HPDE6-E6E7 (cell line): ENCODE results near the gene MED7.

Source experiments
- DNase-seq: peaks from one replicate; pipeline ENCODE4 v3.0.0; 2011; ENCODE audit warnings: missing footprints; ENCODE audit errors: extremely low spot score

The MED7 gene

DNA sequence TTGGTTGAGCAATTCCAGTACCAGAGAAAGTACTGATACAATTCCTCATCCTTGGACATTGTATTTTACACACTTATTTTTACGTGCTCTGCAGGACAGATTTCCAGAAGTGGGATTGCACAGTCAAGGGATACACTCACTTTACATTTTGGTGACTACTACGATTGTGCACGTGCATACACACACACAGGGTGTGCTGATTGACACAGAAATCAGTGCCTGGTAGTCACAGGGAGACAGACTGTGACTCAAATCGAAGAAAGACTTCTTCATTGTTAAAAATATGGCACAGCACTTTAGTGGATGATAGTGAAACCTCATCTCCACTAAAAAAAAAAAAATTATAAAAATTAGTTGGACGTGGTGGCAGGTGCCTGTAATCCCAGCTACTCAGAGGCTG is 21.9 kb upstream of the MED7 start:
- no peak for DNase-seq

DNA sequence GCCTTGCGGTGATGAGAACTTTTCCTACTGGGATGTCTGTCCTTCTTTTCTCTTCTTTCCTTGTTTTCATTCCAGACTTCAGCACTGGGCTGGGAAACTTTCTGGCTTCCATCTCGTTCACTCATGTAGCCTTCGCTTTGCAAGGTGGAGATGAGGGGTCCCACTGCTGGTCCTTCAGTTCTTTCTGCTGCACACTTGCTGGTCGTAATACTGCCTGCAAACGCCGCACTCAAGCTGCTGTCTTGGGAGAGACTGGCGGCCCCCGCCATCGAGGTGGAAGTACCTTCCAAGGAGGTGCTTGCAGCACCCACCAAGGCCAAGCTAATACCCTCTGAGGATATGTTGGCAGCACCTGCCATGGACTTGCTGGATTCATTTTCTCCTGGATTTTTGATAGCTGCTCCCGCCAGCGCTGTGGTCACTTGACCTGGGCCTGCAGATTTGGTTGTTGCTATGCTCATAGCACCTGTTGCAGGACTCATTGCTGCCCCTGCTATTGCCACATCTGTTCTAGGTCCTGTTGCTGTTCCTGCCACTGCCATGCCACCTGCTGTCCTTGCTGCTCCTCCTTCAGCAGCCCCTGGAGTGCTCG is 20.4 kb upstream of the MED7 start:
- no peak for DNase-seq

DNA sequence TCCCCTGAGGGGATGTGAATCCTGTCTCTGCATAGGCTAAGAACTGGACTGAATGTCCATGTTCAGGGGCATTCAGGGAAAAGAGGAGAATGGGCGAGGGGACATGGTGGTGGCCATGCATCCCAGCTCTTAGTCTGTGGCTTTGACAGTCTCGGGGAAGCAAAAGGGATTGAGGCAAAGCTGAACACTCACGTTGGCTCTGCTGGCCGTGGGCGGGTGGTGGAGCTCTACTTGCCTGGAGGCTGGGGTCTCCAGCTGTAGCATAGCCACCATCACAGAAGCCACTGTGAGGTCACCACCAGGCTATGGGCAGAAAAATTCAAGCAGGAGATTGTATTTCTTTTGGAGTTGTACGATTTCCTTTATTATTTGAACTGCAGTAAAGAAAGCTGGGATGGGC is 19.3 kb upstream of the MED7 start:
- DNase-seq, result no peak

DNA sequence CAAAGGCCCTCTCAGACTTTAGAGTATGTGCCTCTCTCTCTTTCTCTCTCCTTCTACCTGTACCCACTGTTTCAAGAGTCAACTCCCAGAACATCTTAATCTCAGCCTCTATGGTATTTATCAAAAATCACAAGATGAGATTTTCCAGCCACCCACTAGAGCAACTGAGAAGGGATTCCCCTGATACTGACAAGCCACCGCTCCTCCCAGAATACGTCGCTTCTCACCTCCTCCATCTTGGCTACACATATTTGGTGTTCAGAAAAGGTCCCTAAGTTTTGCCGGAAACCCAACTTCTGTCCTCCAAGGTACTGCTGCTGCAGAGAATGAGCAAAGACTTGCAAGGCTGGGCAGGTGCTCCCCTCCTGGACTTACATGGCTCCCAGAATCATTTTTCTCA is 17.3 kb upstream of the MED7 start:
- no peak for DNase-seq

DNA sequence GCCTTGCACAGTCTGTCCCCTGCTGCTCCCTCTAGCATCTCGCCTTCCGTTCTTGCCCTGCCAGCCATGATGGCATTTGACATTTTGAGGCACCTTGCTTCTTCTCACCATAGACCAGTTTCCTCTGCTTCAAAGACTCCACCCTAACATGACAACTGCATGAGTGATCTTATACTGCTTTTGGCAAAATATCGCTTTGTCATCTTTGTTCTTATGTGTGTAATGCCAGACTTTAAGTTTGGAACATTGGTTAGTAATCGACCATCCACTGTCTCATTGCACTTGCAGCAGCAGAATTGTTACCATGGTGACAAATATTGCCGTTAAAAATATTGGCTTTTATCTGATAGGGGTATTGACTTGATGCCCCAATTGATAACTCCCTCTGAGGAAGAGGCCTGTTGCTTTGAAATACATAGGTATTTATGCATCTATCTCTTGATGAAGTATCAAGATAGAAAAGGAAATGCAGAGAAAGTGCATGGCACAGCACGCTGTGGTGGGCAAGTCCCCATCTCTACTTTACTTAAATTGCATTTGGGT is 16.6 kb upstream of the MED7 start:
- no peak for DNase-seq

DNA sequence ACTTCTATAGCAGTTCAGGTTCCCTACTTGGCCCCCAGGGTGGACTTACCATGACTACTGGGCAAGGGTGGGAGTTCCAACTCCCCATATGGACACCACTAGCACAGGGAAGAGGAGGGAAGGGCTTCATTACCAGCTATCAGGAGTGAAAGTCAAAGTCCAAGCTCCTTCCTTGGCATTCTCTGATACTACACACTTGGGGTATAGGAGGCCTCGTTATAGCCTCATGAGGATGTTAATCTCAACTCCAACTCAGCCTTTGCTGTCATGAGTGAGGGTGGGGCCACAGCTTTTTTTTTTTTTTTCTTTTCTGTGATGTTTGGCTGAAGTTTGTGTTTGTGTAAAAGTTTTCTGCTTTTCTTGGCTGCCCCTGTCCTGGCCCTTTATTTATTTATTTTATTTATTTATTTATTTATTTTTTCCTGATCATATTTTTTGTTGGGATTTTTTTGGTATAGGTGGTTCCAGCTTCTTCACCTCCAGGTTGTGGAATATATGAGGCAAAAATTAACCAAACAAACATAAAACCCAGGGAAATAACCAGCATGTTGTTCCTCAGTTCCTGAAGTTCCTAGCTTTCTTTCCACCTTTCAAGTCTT is 14.7 kb upstream of the MED7 start:
- DNase-seq, result no peak

DNA sequence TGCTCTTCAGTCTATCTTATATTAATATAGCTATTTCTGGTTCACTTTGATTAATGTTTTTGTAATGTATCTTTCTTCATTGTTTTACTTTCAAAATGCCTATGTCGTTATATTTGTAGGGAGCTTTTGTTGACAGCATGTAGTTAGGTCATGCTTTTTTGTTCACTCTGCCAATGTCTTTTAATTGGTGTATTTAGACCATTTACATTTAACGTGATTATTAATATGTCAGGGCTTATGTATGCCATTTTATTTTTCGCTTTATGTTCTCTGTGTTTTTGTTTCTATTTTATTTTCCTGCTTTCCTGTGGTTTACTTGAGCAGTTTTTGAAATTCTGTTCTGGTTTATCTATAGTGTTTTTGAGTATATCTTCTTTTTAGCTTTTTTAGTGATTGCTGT is 12.6 kb upstream of the MED7 start:
- DNase-seq, result no peak

DNA sequence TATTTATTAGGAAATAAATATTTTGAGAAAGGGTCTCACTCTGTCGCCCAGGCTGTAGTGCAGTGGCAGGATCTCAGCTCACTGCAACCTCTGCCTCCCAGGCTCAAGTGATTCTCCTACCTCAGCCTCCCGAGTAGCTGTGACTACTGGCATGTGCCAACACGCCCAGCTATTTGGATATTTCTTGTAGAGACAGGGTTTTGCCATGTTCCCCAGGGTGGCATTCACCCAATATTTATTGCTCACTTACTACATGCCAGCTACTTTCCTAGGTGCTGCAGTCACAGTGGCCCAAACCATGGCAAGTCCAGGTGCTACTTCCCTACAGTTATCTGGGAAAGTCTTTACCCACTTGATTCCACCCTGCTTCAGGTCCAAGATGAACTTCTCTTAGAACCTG is 8.3 kb upstream of the MED7 start:
- no peak for DNase-seq

DNA sequence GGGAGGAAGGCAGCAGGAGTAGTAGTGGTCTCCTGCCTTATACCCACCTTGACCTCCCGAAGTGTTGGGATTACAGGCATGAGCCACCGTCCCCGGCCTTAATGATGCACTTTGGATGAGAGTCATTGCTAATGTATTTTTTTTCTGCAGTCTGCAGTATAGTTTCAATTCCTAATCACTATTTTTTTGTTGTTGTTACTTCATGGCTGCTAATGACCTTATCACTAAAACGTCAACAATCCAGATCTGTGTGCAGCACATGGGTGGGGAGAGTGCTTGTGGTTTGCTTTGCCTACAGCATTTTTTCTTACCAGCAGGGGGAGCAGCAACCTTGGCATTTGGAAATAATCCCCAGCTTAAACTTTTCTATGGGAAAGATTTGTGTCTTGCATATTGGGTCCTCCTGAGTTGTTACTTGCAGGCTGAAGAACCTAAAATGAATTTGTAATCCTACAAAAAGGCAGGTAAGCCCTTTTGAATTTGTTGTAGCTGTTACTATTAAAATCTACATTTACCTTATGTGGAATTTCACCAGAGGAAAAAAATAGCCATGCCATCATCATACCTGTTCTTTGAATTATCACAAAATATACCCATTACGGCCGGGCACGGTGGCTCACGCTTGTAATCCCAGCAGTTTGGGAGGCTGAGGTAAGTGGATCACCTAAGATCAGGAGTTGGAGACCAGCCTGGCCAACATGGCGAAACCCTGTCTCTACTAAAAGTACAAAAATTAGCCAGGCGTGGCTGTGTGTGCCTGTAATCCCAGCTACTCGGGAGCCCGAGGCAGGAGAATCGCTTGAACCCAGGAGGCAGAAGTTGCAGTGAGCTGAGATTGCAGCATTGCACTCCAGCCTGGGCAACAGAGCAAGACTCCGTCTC is 6.3 kb upstream of the MED7 start:
- peak; percentile 60 for DNase-seq

DNA sequence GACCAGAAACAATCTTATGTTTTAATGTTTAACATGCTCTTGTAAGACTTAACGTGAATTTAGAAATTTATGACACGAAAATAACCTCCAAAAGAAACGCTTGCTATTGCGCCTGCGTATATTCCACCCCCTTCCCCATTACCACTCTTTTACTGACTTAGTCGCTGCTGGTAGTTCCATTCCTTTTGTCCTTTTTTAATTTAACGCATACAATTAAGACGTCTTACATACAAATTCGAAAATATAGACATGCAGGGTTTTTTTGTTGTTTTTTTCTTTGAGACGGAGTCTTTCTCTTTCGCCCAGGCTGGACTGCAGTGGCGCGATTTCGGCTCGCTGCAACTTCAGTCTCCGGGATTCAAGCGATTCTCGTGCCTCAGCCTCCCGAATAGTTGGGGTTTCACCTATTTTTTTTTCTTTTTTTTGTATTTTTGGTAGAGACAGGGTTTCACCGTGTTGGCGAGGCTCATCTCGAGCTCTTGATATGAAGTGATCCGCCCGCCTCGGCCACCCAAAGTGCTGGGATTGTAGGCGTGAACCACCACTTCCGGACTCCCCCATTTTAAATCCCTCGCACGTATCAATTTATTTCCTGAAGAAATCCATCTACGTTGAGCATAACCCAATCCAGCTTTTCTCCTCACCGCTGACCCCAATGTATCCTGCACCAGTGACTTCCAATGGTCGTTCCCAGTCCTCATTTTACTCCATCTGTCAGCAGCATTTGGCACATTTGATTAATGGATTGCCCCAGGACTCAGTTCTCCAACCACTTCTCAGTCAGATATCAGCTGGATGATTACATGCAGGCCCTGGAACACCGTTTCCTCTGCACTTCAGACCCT is 684 bp upstream of the MED7 start:
- peak; percentile 61 for DNase-seq

DNA sequence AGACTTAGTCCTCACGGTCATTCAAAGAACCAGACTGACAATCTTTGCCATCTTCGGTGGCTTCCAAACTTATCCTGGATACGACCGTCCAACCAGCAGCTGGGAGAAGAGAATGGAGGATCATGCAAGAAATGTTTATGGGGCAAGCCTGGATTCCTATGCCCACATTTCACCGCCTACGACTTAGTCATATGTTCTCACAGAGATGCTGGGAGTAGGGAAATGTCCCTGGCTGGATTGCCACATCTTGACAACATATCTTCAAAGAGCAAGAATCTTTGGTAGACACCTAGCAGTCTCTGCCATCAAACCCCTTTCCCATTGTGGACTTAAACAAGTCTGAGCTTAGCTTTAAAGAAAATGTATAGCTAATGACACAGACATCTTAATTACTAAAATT is 5.0 kb downstream of the MED7 start:
- no peak for DNase-seq

DNA sequence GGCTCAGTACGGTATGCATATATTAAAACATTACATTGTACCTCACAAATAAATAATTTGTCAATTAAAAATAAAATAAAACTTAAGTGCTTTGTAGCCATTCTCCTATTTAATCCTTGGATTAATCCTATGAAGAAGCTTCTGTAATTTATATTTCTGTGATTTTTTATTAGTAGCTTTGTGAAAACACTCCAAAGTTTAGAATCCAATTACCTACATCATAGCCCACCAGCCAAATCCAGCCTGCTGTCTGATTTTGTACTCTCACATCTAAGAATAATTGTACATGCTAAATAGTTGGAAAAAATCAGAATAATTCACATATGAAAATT is 10.4 kb downstream of the MED7 start:
- DNase-seq, result no peak

DNA sequence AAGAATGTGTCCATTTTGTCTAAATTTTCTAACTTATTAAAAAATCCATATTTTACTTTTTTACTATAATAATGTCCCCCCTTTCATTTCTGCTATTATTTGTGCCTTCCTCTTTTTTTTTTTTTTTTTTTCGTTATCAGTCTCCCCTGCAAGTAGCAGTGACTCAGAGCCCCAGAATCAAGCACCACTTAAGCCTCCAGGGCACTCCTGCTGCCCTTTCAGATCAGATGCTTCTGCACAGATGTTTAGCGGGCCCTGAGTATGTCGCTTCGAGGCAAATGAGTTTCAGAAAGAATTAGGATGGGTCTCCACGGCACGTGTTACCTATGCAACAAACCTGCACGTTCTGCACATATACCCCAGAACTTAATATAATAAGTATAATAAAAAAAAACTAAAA is 11.7 kb downstream of the MED7 start:
- no peak for DNase-seq

DNA sequence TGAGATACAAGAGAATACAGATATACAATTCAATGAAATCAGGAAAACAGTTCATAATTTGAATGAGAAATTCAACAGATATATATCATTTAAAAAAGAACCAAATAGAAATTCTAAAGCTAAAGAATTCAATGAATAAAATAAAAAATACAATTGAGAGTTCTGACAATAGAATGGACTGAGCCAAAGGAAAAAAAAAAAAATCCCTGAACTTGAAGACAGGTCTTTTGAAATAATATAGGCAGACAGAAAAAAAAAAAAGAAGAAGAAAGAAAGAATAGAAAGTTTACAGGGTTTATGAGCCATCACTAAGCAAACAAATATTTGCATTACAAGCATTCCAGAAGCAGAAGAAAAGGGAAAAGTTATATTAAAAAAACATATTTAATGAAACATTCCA is 21.0 kb downstream of the MED7 start:
- no peak for DNase-seq

DNA sequence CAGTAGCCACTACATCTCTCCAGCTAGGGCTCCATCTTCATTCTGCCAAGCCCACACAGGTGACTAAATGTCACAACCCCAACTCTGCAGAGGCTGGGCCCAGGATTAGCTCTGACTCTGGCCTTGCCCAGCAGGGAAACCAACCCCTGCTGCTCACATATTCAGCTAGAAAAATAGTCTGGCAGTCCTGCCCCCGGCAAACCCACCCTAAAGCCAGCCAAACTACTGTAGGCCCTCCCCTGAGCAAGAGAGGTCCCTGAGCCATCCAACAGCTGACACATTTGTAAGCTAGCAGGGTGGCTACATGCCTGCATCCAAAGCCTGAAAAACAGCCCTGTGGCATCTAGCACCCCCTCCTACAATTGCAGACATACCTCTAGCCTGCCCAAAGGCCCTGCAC is 22.6 kb downstream of the MED7 start:
- no peak for DNase-seq

DNA sequence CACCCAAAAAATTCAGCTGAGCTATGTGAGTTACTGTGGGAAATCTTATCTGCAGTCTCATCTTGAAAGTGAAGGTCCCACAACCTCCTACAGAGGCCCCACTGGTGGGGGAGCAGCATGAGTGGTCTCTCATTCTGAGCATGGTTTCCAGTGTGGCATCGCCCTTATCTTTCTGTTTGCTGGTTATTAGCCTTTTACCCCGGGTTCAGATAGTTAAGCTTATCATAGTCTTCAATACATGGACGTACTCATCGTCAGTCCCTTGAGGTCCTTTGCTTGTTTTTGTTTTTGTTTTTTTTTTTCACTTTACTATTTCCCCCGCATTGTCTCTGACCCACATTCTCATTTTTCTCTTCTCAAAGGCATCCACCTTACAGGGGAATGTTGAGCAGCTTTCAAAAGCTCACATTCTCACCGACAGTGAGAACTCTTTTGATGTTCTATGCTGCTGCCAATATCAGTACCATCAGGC is 26.1 kb downstream of the MED7 start:
- DNase-seq, result no peak

DNA sequence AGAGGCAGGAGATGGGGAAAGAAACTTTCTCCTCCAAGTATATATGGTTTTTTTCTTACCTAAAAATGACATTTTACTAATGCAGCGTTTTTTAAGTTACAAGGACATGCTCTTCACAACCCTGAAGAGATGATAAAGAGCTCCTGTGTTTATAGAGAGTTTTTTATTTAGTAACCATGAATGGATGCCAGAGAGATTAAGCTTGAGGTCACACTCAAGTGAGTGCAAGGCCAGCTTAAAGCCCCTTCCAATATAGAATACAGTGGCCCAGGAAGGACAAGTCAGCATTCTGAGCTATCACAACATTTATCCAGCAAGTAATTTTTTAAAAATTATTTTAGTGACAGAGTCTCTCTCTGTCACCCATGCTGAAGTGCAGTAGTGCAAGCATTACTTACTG is 27.2 kb downstream of the MED7 start:
- no peak for DNase-seq

DNA sequence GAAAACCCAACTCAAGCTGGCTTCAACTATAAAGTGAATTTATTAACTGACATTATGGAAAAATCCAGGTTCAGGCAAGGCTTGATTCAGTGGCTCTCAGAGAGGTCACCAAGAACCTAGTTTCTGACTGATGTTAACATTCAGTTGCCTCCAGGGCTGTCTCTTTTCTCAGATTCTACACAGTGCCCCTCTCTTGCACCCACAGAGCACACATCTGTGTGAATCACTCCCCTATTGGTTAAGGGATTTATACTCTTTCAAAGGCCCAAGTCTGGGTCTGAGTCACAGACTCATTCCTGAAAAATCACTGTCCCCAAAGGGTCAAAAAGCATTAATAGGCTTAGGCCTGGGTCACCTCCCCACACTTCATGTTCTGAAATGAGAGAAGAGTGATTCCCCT is 27.7 kb downstream of the MED7 start:
- DNase-seq, result no peak

DNA sequence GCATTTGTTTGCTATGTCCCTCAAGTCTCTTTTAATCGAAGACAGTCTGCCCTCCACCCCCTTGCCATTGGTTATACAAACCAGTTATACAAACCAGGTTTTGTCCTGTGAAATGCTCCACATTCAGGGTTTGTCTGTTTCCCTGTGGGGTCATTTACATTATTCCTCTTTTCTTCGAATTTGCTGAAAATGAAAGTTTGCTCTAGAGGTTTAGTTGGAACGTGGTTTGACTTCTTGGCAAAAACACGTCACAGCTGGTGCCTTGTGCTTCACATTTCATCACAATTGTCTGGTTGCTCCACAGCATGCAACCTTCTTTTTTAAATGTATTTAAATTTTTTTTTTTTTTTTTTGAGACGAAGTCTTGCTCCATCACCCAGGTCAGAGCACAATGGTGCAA is 29.7 kb downstream of the MED7 start:
- no peak for DNase-seq

DNA sequence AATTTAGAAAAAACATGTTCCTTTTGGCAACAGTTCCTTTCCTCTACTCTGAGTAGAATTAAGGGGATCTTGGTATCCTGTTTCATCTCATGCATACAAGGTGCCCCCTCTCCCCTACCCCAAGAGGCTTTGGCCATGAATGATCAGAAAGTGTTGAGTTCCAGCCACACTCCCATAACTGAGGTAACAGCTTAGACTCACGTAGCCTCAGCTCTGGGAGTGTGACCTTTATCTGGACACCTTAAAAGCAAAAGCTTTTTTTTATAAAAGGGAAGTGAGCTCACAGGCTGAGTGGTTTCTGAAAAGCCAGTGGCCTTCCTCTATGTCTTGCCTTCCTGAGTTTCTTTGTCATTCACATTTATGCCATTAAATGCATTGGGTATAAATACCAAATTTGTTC is 32.9 kb downstream of the MED7 start:
- no peak for DNase-seq

DNA sequence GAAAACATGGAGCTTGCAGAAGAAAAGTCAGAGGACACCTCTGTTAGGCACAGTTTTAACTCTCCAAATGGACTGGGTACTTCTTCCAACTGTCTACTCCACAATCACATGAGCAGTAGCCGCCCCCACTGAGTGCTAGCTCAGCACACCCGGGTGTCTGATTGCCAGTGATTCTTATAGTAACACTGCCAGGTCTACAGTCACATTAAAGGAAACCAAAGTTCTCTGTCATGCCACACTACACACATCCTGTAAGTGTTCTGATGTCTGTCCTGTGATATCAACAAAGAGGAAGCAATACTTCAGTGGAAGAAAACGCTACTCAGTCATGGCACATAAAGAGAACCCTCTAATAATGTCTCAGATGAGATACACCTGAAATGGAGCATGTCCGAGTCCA is 33.7 kb downstream of the MED7 start, which contains the start of gene HAVCR2:
TSS of gene HAVCR2 (minus strand) at position 69 of the 400 bp plus-strand sequence. CDS start at position 8, 61 bp downstream.
- no peak for DNase-seq

DNA sequence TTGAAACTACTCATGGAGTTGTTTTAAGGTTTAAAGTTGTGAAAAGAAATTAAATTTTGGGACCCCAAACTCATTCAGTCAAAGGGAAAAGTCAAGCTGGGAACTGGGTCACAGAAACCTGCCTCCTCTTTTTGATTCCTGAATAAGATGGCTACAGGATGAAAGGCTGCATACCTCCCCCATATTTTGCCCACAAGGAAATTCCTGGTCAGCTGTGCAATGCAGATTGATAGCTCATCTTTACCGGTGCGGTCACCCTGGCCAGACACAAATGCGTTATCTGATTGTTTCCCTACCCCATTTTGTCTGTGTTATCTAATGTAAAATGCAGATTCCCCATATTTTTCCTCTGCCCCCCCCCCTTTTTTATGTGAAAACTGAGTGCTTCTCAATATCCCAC is 35.2 kb downstream of the MED7 start:
- DNase-seq, result no peak
